Measurements from ENCODE around the gene RPL13A. TPM values are rescaled to one million over a fixed set of nuclear protein-coding genes. Genes with fewer than 3 reads are reported as not detected.
A peak's percentile ranks its signal among the peaks of the same experiment; 100 is the strongest.

The RPL13A gene
- total and polyA plus RNA-seq, 2 of the 13 experiments (the other 11 are each of a cell fraction or from before 2014, with no cell fraction given) = 2,601 to 3,407 TPM

DNA sequence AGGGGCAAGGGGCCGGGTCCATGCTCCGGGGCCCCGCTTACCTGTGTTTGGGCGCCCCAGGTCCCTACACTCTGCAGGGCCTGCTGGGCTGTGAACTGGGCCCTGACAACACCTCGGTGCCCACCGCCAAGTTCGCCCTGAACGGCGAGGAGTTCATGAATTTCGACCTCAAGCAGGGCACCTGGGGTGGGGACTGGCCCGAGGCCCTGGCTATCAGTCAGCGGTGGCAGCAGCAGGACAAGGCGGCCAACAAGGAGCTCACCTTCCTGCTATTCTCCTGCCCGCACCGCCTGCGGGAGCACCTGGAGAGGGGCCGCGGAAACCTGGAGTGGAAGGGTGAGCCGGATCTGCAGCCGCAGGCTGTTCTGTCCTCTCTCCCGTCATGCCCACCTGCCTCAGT, 26.7 kb downstream of the RPL13A start:
- H3K36me3 ChIP-seq (replicated peaks in 1 of 2; ENCODE audit: control insufficient read depth in 1 of 2, insufficient read depth in 2 of 2, low read length in 2 of 2) = peaks cover 0 to 1% of the 10 kb centered on the region in 2 experiments; a peak in 2 of 5 replicates
- intact Hi-C loops (cut with micrococcal nuclease; ENCODE audit: unreplicated experiment) (no loop called here), in situ Hi-C loops (cut with HindIII; ENCODE audit: extremely low pct_ligation_motif_present, low pct_unique_long_range_greater_than_20kb) (no loop called here)
- ATAC-seq (peak; percentile 9), DNase-seq (ENCODE audit: low spot score) (no peak), FAIRE-seq (no peak)
- no peaks in the 10 kb centered on the region for H4K20me1 ChIP-seq (ENCODE audit: insufficient read depth, low read length)
- H3K9me3 ChIP-seq (ENCODE audit: low read length) = no peaks in the 10 kb centered on the region
- peaks cover 21% of the 10 kb centered on the region for H3K79me2 ChIP-seq (ENCODE audit: insufficient read depth, low read length)
- ChIA-PET POLR2A (interaction anchor here (0.6 to 2.7 kb wide), 14 partner anchors 11 to 163 kb away, joined by 3 to 29 read pairs (median 5); partner anchors contain the start of genes ALDH16A1, NOSIP, RCN3 and RPS11), CTCF (ENCODE audit: low intra/inter-chr PET ratio, low total read pairs) (no interaction called here)
- TSS peak; percentile 70 for BruUV-seq (replicated peaks)
- no peak overlapping the region for H2AFZ ChIP-seq (ENCODE audit: low read length)
- peak overlapping the region; percentile 89 for H3K27ac ChIP-seq (ENCODE audit: extremely low read length, insufficient read depth, low read length)
- no peaks in the 10 kb centered on the region for H3K27me3 ChIP-seq (ENCODE audit: control insufficient read depth in 1 of 2, insufficient read depth in 2 of 2, low read length in 2 of 2)
- peaks cover 37% of the 10 kb centered on the region for H3K4me1 ChIP-seq (ENCODE audit: insufficient read depth, low read length)
- 14% methylated on average over 4 of the region's 21 CpGs for WGBS (ENCODE audit: low lambda C conversion rate)
- H3K4me2 ChIP-seq (ENCODE audit: low read depth, low read length) = peak overlapping the region; percentile 79
- H3K4me3 ChIP-seq (replicated peaks in 1 of 3; ENCODE audit: insufficient read depth in 1 of 3, low read depth in 2 of 3, low read length in 3 of 3) = peak overlapping the region; percentile 75 to 89 (median 76)
- peak overlapping the region; percentile 88 for H3K9ac ChIP-seq (ENCODE audit: insufficient read depth, low read depth, low read length)
- TF ChIP-seq ZNF563 (CRISPR knock-in tag; IDR thresholded peaks at IDR 0.05) = no peak
- TF ChIP-seq MXD4 (CRISPR knock-in tag; IDR thresholded peaks at IDR 0.05) = no peak
- TF ChIP-seq, protein P1, sequence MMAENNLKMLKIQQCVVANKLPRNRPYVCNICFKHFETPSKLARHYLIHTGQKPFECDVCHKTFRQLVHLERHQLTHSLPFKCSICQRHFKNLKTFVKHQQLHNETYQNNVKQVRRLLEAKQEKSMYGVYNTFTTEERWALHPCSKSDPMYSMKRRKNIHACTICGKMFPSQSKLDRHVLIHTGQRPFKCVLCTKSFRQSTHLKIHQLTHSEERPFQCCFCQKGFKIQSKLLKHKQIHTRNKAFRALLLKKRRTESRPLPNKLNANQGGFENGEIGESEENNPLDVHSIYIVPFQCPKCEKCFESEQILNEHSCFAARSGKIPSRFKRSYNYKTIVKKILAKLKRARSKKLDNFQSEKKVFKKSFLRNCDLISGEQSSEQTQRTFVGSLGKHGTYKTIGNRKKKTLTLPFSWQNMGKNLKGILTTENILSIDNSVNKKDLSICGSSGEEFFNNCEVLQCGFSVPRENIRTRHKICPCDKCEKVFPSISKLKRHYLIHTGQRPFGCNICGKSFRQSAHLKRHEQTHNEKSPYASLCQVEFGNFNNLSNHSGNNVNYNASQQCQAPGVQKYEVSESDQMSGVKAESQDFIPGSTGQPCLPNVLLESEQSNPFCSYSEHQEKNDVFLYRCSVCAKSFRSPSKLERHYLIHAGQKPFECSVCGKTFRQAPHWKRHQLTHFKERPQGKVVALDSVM (CRISPR knock-in tag; IDR thresholded peaks at IDR 0.05) = 0 out of 2 replicates have a peak, but pooled peaks have one; percentile 5
- TF ChIP-seq ZNF781 (CRISPR knock-in tag; IDR thresholded peaks at IDR 0.05; ENCODE audit: borderline replicate concordance, not compliant biosample characterization) = peak; percentile 46
- TF ChIP-seq MBNL3 (CRISPR knock-in tag; conservative IDR thresholded peaks at IDR 0.05) = no peak
- no peak for TF ChIP-seq CBX5 (CRISPR knock-in tag; IDR thresholded peaks at IDR 0.05; ENCODE audit: borderline replicate concordance)
- TF ChIP-seq TP53 (CRISPR knock-in tag; conservative IDR thresholded peaks at IDR 0.05) = no peak
- 0 out of 2 replicates have a peak, but pooled peaks have one; percentile 39 for TF ChIP-seq ZNF430 (CRISPR knock-in tag; IDR thresholded peaks at IDR 0.05)
- no peak for TF ChIP-seq ZNF792 (CRISPR knock-in tag; IDR thresholded peaks at IDR 0.05)
- TF ChIP-seq RARG (CRISPR knock-in tag; IDR thresholded peaks at IDR 0.05; ENCODE audit: low read depth) = no peak
- TF ChIP-seq ZFX (CRISPR knock-in tag; IDR thresholded peaks at IDR 0.05; ENCODE audit: low read depth) = 0 out of 2 replicates have a peak, but pooled peaks have one; percentile 13
- TF ChIP-seq JUN (CRISPR knock-in tag; IDR thresholded peaks at IDR 0.05) = no peak
- 0 out of 2 replicates have a peak, but pooled peaks have one; percentile 35 for TF ChIP-seq ZNF768 (CRISPR knock-in tag; IDR thresholded peaks at IDR 0.05)
- TF ChIP-seq, protein P2, sequence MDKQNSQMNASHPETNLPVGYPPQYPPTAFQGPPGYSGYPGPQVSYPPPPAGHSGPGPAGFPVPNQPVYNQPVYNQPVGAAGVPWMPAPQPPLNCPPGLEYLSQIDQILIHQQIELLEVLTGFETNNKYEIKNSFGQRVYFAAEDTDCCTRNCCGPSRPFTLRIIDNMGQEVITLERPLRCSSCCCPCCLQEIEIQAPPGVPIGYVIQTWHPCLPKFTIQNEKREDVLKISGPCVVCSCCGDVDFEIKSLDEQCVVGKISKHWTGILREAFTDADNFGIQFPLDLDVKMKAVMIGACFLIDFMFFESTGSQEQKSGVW (CRISPR knock-in tag; IDR thresholded peaks at IDR 0.05; ENCODE audit: borderline replicate concordance) = no peak
- TF ChIP-seq, protein P3, sequence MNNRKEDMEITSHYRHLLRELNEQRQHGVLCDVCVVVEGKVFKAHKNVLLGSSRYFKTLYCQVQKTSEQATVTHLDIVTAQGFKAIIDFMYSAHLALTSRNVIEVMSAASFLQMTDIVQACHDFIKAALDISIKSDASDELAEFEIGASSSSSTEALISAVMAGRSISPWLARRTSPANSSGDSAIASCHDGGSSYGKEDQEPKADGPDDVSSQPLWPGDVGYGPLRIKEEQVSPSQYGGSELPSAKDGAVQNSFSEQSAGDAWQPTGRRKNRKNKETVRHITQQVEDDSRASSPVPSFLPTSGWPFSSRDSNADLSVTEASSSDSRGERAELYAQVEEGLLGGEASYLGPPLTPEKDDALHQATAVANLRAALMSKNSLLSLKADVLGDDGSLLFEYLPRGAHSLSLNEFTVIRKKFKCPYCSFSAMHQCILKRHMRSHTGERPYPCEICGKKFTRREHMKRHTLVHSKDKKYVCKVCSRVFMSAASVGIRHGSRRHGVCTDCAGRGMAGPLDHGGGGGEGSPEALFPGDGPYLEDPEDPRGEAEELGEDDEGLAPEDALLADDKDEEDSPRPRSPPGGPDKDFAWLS (CRISPR knock-in tag; IDR thresholded peaks at IDR 0.05; ENCODE audit: borderline replicate concordance) = no peak
- 0 out of 2 replicates have a peak, but pooled peaks have one; percentile 14 for TF ChIP-seq ZNF263 (CRISPR knock-in tag; IDR thresholded peaks at IDR 0.05)

Data from HepG2 (cell line).